Keratinocyte (primary cell): ENCODE results near the gene CELA2B. TPM values are rescaled to one million over a fixed set of nuclear protein-coding genes. Genes with fewer than 3 reads are reported as not detected.
"Not testable (repeated sequence)": the region's sequence is repeated elsewhere in the genome, so short reads cannot be mapped to it uniquely, and the experiment has no call there.

Experiments used
- DNase-seq: peaks from one replicate; pipeline ENCODE4 v3.0.0-alpha.2; 2011; ENCODE audit warnings: low read depth, missing footprints, low spot score
- FAIRE-seq: peaks from 2 replicates; lab custom pipeline; 2011; peaks lifted over from hg19 to GRCh38; lab: Jason Lieb, UNC
- H2AFZ ChIP-seq: 2 replicates; pipeline ENCODE4 v1.6.0; 2012; ENCODE audit warnings: low read length, control low read depth, inconsistent platforms; ENCODE audit not compliant: control insufficient read depth
- H3K27ac ChIP-seq: 2 replicates; pipeline ENCODE4 v1.5.1; 2011; ENCODE audit warnings: low read length; ENCODE audit not compliant: control insufficient read depth, insufficient read depth
- H3K27me3 ChIP-seq: 3 replicates; pipeline ENCODE4 v1.6.0; 2011; ENCODE audit warnings: low read length; ENCODE audit not compliant: control insufficient read depth, insufficient read depth; ENCODE audit errors: extremely low read depth
- H3K36me3 ChIP-seq, 2 experiments: 2 replicates in 1 of 2; 3 replicates in 1 of 2; pipeline ENCODE4 v1.5.1; 2011; ENCODE audit warnings: low read length in 2 of 2, mild to moderate bottlenecking in 1 of 2; ENCODE audit not compliant: control insufficient read depth in 2 of 2, insufficient read depth in 2 of 2; ENCODE audit errors: extremely low read depth in 1 of 2
- H3K4me1 ChIP-seq: 3 replicates; pipeline ENCODE4 v1.5.1; 2011; ENCODE audit warnings: low read length; ENCODE audit not compliant: control insufficient read depth, insufficient read depth; ENCODE audit errors: extremely low read depth
- H3K4me2 ChIP-seq: 3 replicates; pipeline ENCODE4 v1.6.0; 2011; ENCODE audit warnings: low read depth, low read length; ENCODE audit not compliant: control insufficient read depth, insufficient read depth; ENCODE audit errors: extremely low read depth
- H3K4me3 ChIP-seq, 3 experiments: fragments of 200-600 bp in 1 of 3; sonication (generic) in 1 of 3; 2 replicates in 2 of 3; 3 replicates in 1 of 3; pipeline ENCODE4 v1.5.1; 2011 to 2016; ENCODE audit warnings: low read length in 3 of 3, mild to moderate bottlenecking in 3 of 3, control low read depth in 2 of 3, inconsistent platforms in 1 of 3, low read depth in 1 of 3, mixed read lengths in 1 of 3, mixed run types in 1 of 3, moderate library complexity in 1 of 3; ENCODE audit not compliant: control insufficient read depth in 2 of 3, insufficient read depth in 2 of 3; ENCODE audit errors: extremely low read depth in 1 of 3
- H3K79me2 ChIP-seq: 2 replicates; pipeline ENCODE4 v1.6.0; 2012; ENCODE audit warnings: low read length; ENCODE audit not compliant: control insufficient read depth, insufficient read depth
- H3K9ac ChIP-seq: 3 replicates; pipeline ENCODE4 v1.6.0; 2011; ENCODE audit warnings: low read length; ENCODE audit not compliant: control insufficient read depth, insufficient read depth; ENCODE audit errors: extremely low read depth
- H3K9me1 ChIP-seq: 3 replicates; pipeline ENCODE4 v1.6.0; 2011; ENCODE audit warnings: low read length; ENCODE audit not compliant: control insufficient read depth, insufficient read depth; ENCODE audit errors: extremely low read depth
- H3K9me3 ChIP-seq: 2 replicates; pipeline ENCODE4 v1.5.1; 2012; ENCODE audit warnings: low read depth, low read length; ENCODE audit not compliant: control insufficient read depth
- H4K20me1 ChIP-seq: 3 replicates; pipeline ENCODE4 v1.6.0; 2011; ENCODE audit warnings: low read length; ENCODE audit not compliant: control insufficient read depth, insufficient read depth; ENCODE audit errors: extremely low read depth
- EZH2 ChIP-seq: IDR thresholded peaks from one replicate; pipeline ENCODE4 v1.6.1; 2012; ENCODE audit warnings: inconsistent platforms, mild to moderate bottlenecking, low read length, moderate library complexity
- dilution Hi-C: fragments of 300-500 bp; cut with MboI; formaldehyde crosslinking; loops from one replicate; pipeline ENCODE4 v1.7.0; 2020; ENCODE audit warnings: low sequenced_read_pairs; ENCODE audit not compliant: extremely low pct_ligation_motif_present
- polyA plus RNA-seq, 5 experiments: library from polyadenylated mRNA; depleted of rRNA in 3 of 5; stranded (reverse) in 3 of 5; stranded (forward) in 1 of 5; unstranded in 1 of 5; fragments of >200 nt; gene quantifications; 1 replicate in 1 of 5; 2 replicates in 3 of 5; 3 replicates in 1 of 5; pipeline versions ENCODE4 v1.2.1 to v1.2.3, GENCODE V29; 2011 to 2012; ENCODE audit warnings: missing spikeins in 2 of 5, low read depth in 1 of 5, low replicate concordance in 1 of 5
- TF ChIP-seq, protein P1 (sequence below), 3 experiments: IDR thresholded peaks in 1 of 3; conservative IDR thresholded peaks in 1 of 3; optimal IDR thresholded peaks in 1 of 3; 2 replicates in 2 of 3; 3 replicates in 1 of 3; pipeline versions ENCODE3 to v1.5.1; 2011; ENCODE audit warnings: low read length in 3 of 3, mild to moderate bottlenecking in 3 of 3, moderate library complexity in 2 of 3, control low read depth in 1 of 3, inconsistent platforms in 1 of 3; ENCODE audit not compliant: insufficient read depth in 2 of 3; ENCODE audit errors: extremely low read depth in 1 of 3

CELA2B gene
- polyA plus RNA-seq, 1 donor (not counting 4 experiments of a cell fraction or from before 2014, with no cell fraction given): not detected

DNA sequence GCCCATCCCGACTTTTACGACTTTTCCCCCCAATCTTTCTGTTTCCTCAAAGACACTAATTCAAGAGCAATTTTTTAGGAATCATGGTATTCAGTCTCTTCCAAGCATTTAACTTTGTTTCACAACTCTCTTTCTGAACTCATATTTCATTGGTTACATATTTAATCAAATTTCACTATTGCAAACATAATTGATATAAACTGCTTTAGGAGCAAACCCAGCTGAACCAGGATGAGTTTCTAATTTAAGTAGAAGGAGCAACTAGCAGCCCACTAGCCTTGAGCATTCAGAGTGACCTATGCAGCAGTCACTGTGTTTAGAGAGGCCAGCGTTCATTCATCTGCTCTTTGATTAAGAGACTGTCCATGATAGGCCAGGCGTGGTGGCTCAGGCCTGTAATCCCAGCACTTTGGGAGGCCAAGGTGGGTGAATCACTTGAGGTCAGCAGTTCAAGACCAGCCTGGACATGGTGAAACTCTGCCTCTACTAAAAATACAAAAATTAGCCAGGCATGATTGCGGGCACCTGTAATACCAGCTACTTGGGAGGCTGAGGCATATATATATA lies 1.8 kb downstream of the CELA2B start:
- DNase-seq (no peak), FAIRE-seq (no peak)
- Histone ChIP-seq H3K9me3 (no peaks in the 10 kb centered on the region), H4K20me1 (no peaks in the 10 kb centered on the region), H3K9ac (no peak overlapping the region), H3K4me3 (no peak overlapping the region), H3K79me2 (no peaks in the 10 kb centered on the region), H3K36me3 (no peaks in the 10 kb centered on the region), H3K9me1 (no peaks in the 10 kb centered on the region), H3K27ac (no peak overlapping the region), H3K4me2 (no peak overlapping the region), H2AFZ (no peak overlapping the region), H3K4me1 (no peaks in the 10 kb centered on the region), H3K27me3 (no peaks in the 10 kb centered on the region)
- TF ChIP-seq EZH2: no peak
- TF ChIP-seq, protein P1, sequence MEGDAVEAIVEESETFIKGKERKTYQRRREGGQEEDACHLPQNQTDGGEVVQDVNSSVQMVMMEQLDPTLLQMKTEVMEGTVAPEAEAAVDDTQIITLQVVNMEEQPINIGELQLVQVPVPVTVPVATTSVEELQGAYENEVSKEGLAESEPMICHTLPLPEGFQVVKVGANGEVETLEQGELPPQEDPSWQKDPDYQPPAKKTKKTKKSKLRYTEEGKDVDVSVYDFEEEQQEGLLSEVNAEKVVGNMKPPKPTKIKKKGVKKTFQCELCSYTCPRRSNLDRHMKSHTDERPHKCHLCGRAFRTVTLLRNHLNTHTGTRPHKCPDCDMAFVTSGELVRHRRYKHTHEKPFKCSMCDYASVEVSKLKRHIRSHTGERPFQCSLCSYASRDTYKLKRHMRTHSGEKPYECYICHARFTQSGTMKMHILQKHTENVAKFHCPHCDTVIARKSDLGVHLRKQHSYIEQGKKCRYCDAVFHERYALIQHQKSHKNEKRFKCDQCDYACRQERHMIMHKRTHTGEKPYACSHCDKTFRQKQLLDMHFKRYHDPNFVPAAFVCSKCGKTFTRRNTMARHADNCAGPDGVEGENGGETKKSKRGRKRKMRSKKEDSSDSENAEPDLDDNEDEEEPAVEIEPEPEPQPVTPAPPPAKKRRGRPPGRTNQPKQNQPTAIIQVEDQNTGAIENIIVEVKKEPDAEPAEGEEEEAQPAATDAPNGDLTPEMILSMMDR (optimal IDR thresholded peaks at IDR 0.05 in 1 of 3, IDR thresholded peaks at IDR 0.05 in 1 of 3, conservative IDR thresholded peaks at IDR 0.05 in 1 of 3; ENCODE audit: extremely low read depth in 1 of 3, insufficient read depth in 2 of 3, low read length in 3 of 3): no peak
- dilution Hi-C loops: no loop called here

DNA sequence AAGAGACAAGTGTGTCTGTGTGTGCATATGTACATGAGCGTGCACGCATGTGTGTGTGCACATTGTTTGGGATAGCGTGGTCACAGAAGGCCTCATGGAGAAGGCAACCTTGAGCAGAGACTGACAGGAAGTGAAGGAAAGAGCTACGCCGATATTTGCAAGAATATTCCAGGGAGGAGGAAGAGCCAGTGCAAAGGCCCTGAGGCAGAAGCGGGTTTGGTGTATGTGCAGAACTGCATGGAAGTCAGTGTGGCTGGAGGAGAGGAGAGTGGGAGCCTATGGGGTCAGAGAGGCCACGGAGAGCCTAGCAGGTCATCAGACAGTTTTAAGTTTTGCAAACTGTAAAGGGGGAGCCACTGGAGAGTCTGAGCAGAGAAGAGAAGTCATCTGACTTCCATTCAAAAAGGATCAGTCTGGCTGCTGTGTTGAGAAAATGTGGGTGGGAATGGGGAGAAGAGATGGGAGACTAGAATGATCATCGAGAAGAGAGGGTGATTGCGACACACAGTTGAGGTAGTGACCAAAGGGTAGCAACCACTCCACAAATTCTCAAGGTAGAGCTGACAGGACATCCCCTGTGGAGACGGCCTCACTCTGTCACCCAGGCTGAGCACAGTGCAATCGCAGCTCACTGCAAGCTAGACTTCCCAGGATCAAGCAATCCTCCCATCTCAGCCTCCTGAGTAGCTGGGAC lies 3.9 kb downstream of the CELA2B start:
- TF ChIP-seq EZH2: no peak
- TF ChIP-seq, protein P1 (optimal IDR thresholded peaks at IDR 0.05 in 1 of 3, IDR thresholded peaks at IDR 0.05 in 1 of 3, conservative IDR thresholded peaks at IDR 0.05 in 1 of 3; ENCODE audit: extremely low read depth in 1 of 3, insufficient read depth in 2 of 3, low read length in 3 of 3): no peak
- Histone ChIP-seq H3K9me3 (no peaks in the 10 kb centered on the region), H3K27me3 (no peaks in the 10 kb centered on the region), H4K20me1 (no peaks in the 10 kb centered on the region), H3K36me3 (no peaks in the 10 kb centered on the region), H3K4me3 (no peak overlapping the region), H3K27ac (no peak overlapping the region), H2AFZ (no peak overlapping the region), H3K9me1 (no peaks in the 10 kb centered on the region), H3K4me1 (peaks cover 2% of the 10 kb centered on the region), H3K4me2 (no peak overlapping the region), H3K9ac (no peak overlapping the region), H3K79me2 (no peaks in the 10 kb centered on the region)
- FAIRE-seq (no peak), DNase-seq (no peak)
- dilution Hi-C loops: no loop called here

DNA sequence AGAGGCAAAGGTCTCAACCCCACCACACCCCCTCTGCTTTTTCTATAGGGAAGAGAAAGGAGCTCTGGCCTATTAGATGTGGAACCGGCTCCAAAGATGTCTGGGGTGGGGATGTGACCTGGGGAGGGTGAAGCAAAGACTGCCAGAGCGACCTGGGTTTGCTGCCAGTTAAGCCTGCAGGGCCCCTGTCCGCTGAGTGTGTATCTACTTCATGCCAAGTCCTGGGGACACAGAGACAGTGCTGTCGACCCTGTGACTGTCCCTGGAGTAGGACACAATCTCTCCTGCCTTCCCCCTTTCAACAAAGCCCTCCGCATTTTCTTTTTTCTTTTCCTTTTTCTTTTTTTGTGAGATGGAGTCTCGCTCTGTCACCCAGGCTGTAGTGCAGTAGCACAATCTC lies 6.6 kb downstream of the CELA2B start:
- H2AFZ ChIP-seq, DNase-seq, H3K27ac ChIP-seq, H3K4me1 ChIP-seq, H3K9me1 ChIP-seq, H3K4me2 ChIP-seq, dilution Hi-C loops, H3K27me3 ChIP-seq, H3K4me3 ChIP-seq, H4K20me1 ChIP-seq, H3K9me3 ChIP-seq, H3K36me3 ChIP-seq, H3K9ac ChIP-seq, FAIRE-seq, H3K79me2 ChIP-seq: not testable (repeated sequence)
